LHCN-M2 (cell line): Measurements from ENCODE around the gene SLC26A11. TPM values are rescaled to one million over a fixed set of nuclear protein-coding genes. Genes with fewer than 3 reads are reported as not detected.

Experiments
- total RNA-seq: library from RNA; depleted of rRNA; stranded (reverse); fragments of >200 nt; gene quantifications from 2 replicates; pipeline ENCODE4 v1.2.3, GENCODE V29; 2014; rRNA removed

SLC26A11 gene
- total RNA-seq, 1 experiment from 2014 or later = 9.6 TPM

Other genes with a start within 250 kb of the SLC26A11 start
- gene TBC1D16, start 184.6 kb upstream of the SLC26A11 start, total RNA-seq = 47.5 and 53.6 TPM in 2 replicates
- gene CCDC40, start 183.8 kb upstream of the SLC26A11 start, total RNA-seq = 4.5 and 5.7 TPM in 2 replicates
- 66.7 and 74.8 TPM in 2 replicates for gene GAA, start 118.8 kb upstream of the SLC26A11 start, total RNA-seq
- gene EIF4A3, start 73.3 kb upstream of the SLC26A11 start, total RNA-seq = 113 and 123 TPM in 2 replicates
- gene CARD14, start 50.4 kb upstream of the SLC26A11 start, total RNA-seq = 0.71 TPM in 1 of 2 replicates, not detected in the other
- 20.4 and 25.0 TPM in 2 replicates for gene SGSH, start 94 bp upstream of the SLC26A11 start, total RNA-seq
- 53.7 and 64.9 TPM in 2 replicates for gene RNF213, start 40.4 kb downstream of the SLC26A11 start, total RNA-seq
- 11.5 and 13.7 TPM in 2 replicates for gene ENDOV, start 194.7 kb downstream of the SLC26A11 start, total RNA-seq